HG03432 (cell line): ENCODE results near the gene PDCD7.
"Not testable (repeated sequence)": the region's sequence is repeated elsewhere in the genome, so short reads cannot be mapped to it uniquely, and the experiment has no call there.

Experiments used
- ATAC-seq: cut with Tn5 transposase; IDR thresholded peaks from one replicate; pipeline ENCODE4 v1.9.1; 2021; ENCODE audit warnings: mild to moderate bottlenecking, moderate library complexity; ENCODE audit not compliant: unreplicated experiment

PDCD7 gene

GRCh38 chr15:65133548-65134200, at the start of gene PDCD7:
PDCD7 (minus strand) TSS chr15:65133808; CDS start chr15:65133781, 27 bp downstream.
- peak; percentile 87 for ATAC-seq

GRCh38 chr15:65182538-65182937, 48.9 kb upstream of the PDCD7 start:
- ATAC-seq = no peak

- ATAC-seq = not testable (repeated sequence)
Measured at GRCh38 chr15:65181582-65182353, 48.2 kb upstream of the PDCD7 start.

GRCh38 chr15:65180167-65180566, 46.6 kb upstream of the PDCD7 start:
- ATAC-seq = no peak

- ATAC-seq = no peak
Measured at GRCh38 chr15:65177901-65178300, 44.3 kb upstream of the PDCD7 start.

GRCh38 chr15:65176056-65176455, 42.4 kb upstream of the PDCD7 start:
- ATAC-seq = no peak

GRCh38 chr15:65175511-65175910, 41.9 kb upstream of the PDCD7 start:
- no peak for ATAC-seq

- ATAC-seq = no peak
Measured at GRCh38 chr15:65174509-65174908, 40.9 kb upstream of the PDCD7 start.

- ATAC-seq = no peak
Measured at GRCh38 chr15:65172531-65172930, 38.9 kb upstream of the PDCD7 start.

GRCh38 chr15:65171428-65171827, 37.8 kb upstream of the PDCD7 start:
- no peak for ATAC-seq

GRCh38 chr15:65165875-65166274, 32.3 kb upstream of the PDCD7 start:
- ATAC-seq = no peak

- ATAC-seq = no peak
Measured at GRCh38 chr15:65164139-65164538, 30.5 kb upstream of the PDCD7 start.

- no peak for ATAC-seq
Measured at GRCh38 chr15:65163041-65163440, 29.4 kb upstream of the PDCD7 start.

GRCh38 chr15:65156692-65157091, 23.1 kb upstream of the PDCD7 start:
- ATAC-seq = no peak

- no peak for ATAC-seq
Measured at GRCh38 chr15:65154720-65155119, 21.1 kb upstream of the PDCD7 start.

GRCh38 chr15:65147902-65148301, 14.3 kb upstream of the PDCD7 start:
- no peak for ATAC-seq

- ATAC-seq = no peak
Measured at GRCh38 chr15:65146438-65146837, 12.8 kb upstream of the PDCD7 start.

GRCh38 chr15:65138631-65139030, 5.0 kb upstream of the PDCD7 start:
- not testable (repeated sequence) for ATAC-seq

GRCh38 chr15:65137893-65138292, 4.3 kb upstream of the PDCD7 start:
- ATAC-seq = not testable (repeated sequence)

- ATAC-seq = not testable (repeated sequence)
Measured at GRCh38 chr15:65137089-65137488, 3.5 kb upstream of the PDCD7 start.

GRCh38 chr15:65134538-65134937, 930 bp upstream of the PDCD7 start:
- ATAC-seq = no peak

- ATAC-seq = peak; percentile 51
Measured at GRCh38 chr15:65132878-65133547, 595 bp downstream of the PDCD7 start.
